Cardiac fibroblast (primary cell): ENCODE results near the gene TRMU.

Experiments
- DNase-seq, 2 donors: peaks; one replicate each; pipeline versions ENCODE4 v3.0.0 to v3.0.0-alpha.2; 2010; ENCODE audit warnings: low read depth in 2 of 2
- H3K4me3 ChIP-seq, 2 donors: replicated peaks in 1 of 2; 1 replicate in 1 of 2; 2 replicates in 1 of 2; pipeline ENCODE4 v1.5.1; 2011; ENCODE audit warnings: low read depth in 2 of 2, low read length in 2 of 2, mild to moderate bottlenecking in 2 of 2, moderate library complexity in 1 of 2
- TF ChIP-seq, protein P1 (sequence below): IDR thresholded peaks from one replicate; pipeline ENCODE4 v1.5.1; 2011; ENCODE audit warnings: low read depth, mild to moderate bottlenecking, low read length, inconsistent platforms

The TRMU gene

DNA sequence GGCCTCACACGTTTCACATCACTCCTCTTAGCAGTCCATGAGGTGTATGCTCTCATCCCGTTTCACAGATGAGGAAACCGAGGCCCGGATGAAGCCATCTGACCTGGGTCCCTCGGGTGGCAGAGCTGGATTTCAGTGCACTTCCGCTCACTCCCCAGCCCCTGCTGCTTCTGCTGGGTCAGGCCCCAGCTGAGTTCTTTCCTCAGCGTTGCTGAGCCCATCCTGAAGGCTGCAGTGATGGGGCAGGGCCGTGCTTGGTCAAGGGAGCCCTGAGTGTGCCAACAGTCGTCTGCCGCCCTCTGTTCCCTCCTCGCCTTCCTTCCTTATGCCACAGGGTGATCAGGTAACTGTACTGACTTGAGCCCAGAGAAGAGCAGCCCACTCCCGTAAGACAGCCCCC lies 12.1 kb downstream of the TRMU start:
- TF ChIP-seq, protein P1, sequence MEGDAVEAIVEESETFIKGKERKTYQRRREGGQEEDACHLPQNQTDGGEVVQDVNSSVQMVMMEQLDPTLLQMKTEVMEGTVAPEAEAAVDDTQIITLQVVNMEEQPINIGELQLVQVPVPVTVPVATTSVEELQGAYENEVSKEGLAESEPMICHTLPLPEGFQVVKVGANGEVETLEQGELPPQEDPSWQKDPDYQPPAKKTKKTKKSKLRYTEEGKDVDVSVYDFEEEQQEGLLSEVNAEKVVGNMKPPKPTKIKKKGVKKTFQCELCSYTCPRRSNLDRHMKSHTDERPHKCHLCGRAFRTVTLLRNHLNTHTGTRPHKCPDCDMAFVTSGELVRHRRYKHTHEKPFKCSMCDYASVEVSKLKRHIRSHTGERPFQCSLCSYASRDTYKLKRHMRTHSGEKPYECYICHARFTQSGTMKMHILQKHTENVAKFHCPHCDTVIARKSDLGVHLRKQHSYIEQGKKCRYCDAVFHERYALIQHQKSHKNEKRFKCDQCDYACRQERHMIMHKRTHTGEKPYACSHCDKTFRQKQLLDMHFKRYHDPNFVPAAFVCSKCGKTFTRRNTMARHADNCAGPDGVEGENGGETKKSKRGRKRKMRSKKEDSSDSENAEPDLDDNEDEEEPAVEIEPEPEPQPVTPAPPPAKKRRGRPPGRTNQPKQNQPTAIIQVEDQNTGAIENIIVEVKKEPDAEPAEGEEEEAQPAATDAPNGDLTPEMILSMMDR = no peak
- DNase-seq = no peak

DNA sequence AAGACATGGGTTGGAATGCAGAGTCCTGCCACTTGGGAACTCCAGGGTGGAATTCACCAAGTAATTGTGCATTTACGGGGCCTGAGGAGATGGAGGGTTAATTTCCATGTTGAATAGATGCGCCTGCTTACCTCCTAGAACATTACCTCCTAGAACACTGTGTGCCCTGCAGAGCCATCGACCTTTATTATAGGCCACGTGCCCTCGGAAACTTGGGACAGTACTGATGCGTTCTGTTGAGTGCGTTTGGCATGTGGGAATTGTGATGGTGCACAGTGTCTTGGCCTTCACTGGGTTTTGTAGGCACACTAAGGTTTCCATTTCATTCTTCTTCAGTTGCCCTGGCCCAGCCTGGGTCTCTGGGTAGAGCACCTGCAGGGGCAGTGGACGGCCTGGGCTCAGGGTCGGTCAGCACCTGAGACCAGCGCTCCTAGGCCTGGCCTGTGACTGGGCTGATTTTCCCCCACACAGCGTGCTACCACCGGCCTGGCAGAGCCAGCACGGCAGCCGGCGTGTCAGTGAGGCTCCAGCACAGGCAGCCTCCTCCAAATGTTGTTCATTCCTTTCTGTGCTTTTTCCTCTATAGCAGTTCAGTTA lies 12.7 kb downstream of the TRMU start:
- TF ChIP-seq, protein P1 = no peak
- H3K4me3 ChIP-seq = no peak overlapping the region
- no peak for DNase-seq

More for the DNA sequence above, 12.1 kb downstream of the TRMU start:
- no peak overlapping the region for H3K4me3 ChIP-seq

DNA sequence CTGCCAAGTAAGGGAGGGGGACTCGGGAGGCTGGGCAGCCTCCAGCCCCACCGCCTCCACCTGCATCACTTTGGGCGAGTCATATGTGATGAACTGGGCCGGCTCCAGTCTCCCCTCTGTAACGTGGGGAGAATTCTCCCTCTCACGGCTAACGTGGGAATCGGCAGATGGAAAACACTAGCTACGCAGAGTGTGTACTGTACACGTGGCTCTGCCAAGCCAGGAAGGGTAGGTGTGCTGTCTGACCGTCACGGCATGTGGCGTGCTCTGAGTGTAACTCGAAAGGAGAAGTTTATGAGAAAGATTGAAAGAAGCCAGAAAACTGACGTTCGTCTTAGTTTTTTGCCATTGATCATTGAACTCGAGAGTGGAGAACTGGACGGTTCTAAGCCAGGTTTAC lies 13.7 kb downstream of the TRMU start:
- DNase-seq = no peak
- TF ChIP-seq, protein P1 = no peak
- no peak overlapping the region for H3K4me3 ChIP-seq

DNA sequence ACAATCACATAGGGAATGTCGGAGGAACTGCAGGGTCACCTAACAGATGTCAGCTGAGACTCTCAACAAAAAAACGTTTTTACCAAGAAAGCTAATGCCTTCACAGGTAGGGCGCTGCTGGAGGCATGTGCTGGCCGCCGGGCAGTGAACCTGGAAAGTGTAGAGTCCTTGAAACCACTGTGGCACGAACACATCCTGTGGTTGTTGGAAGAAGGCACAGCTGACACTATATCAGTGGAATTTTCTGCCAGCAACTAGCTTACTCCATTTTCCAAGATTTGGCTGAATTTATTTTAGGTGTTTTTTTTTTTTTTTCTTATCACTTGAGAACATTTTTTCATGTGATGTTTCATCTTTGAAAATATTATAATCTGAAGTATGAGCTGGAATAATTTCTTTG lies 14.2 kb downstream of the TRMU start:
- TF ChIP-seq, protein P1 = no peak
- H3K4me3 ChIP-seq = no peak overlapping the region
- DNase-seq = no peak

DNA sequence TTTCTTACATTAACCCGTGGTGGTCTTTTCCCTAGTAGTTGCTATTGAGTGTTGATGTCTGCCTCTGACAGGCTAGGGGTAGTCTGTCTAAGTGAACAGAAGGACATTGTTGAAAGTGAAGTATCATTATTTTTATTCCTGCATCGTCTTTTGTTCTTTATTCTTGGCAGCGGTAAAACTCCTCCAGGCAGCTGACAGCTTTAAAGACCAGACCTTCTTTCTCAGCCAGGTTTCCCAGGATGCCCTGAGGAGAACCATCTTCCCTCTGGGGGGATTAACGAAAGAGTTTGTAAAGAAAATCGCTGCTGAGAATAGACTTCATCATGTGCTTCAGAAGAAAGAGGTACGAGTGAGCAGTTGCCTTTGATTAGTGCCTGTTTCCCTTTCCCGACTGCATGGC lies 14.6 kb downstream of the TRMU start:
- TF ChIP-seq, protein P1 = no peak
- H3K4me3 ChIP-seq = no peak overlapping the region
- DNase-seq = no peak

DNA sequence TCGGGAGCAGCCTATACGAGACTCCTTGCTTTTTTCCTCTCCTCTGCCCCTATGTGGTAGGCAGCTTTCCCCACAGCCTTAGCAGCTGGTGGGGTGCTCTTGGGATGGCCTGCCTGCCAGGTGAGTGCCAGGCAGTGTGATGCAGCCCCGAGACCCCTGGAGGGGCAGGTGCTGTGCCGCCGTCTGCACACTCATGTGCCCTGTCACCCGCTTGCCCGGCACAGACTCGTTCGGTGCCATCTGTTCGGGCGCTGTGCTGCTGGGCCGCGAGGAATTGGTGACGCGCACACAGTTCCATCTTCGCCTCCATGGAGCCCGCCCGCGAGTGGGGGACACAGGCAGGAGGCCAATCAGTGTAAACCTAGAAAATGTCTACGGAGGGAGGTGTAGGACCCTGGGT lies 15.1 kb downstream of the TRMU start:
- TF ChIP-seq, protein P1 = no peak
- H3K4me3 ChIP-seq = no peak overlapping the region
- DNase-seq = no peak

DNA sequence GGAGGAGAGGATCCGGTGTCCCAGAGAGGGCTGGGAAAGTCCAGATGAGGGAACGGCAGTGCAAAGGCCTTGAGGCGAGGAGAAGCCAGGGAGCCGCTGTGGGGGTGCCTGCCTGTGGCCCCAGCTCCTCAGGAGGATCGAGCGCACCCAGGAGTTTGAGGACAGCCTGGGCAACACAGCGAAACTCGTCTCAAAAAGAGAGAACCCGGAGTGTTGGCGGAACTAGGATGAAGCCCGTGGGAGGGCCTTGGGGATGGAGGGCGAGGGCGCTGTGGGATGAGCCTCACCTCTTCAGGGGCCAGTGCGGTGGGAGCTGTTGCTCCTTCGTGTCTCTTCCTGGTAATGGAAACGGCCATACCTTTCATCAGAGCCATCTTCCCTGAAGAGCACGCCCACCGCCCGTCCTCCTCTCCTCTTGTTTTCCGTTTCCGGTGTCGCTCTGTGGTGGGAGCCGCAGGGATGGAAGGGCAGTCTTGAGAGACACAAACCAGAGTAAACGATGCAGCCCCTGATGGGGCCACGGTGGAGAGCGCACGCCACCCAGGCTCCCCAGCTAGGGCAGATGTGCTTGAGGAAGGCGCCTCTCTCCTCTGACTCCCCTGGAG lies 15.7 kb downstream of the TRMU start:
- DNase-seq = no peak
- TF ChIP-seq, protein P1 = no peak
- H3K4me3 ChIP-seq = no peak overlapping the region
